H1 (cell line): ENCODE results near the gene CFAP58. TPM values are rescaled to one million over a fixed set of nuclear protein-coding genes. Genes with fewer than 3 reads are reported as not detected.
A peak's percentile ranks its signal among the peaks of the same experiment; 100 is the strongest.

Experiments
- ASH2L ChIP-seq: fragments of 200-600, 300-600 bp; sonication (generic); IDR thresholded peaks from one replicate; pipeline ENCODE4 v1.7.1; 2017; ENCODE audit warnings: low read length
- CBX8 ChIP-seq: fragments of 300-800, 300-1000 bp; sonication (generic); IDR thresholded peaks from 2 replicates; pipeline ENCODE4 v1.7.1; 2016; ENCODE audit warnings: low read depth, low read length, borderline replicate concordance
- EGR1 ChIP-seq: IDR thresholded peaks from 2 replicates; pipeline ENCODE4 v1.6.1; 2011; ENCODE audit warnings: low read depth, low read length, borderline replicate concordance
- EZH2 ChIP-seq: fragments of 200-600 bp; sonication (generic); IDR thresholded peaks from 2 replicates; pipeline ENCODE4 v1.7.1; 2012; ENCODE audit warnings: low read depth, mild to moderate bottlenecking, moderate library complexity, low read length, inconsistent platforms; ENCODE audit not compliant: severe bottlenecking
- FOSL1 ChIP-seq: IDR thresholded peaks from 2 replicates; pipeline ENCODE4 v1.6.1; 2011; ENCODE audit warnings: mild to moderate bottlenecking, low read depth, low read length, moderate library complexity; ENCODE audit not compliant: insufficient read depth
- GTF2F1 ChIP-seq: IDR thresholded peaks from 2 replicates; pipeline ENCODE4 v1.6.1; 2012; ENCODE audit warnings: low read depth, low read length, improper control_type of control experiment, borderline replicate concordance
- JUN ChIP-seq: IDR thresholded peaks from 2 replicates; pipeline ENCODE4 v1.6.1; 2011; ENCODE audit warnings: low read depth, mild to moderate bottlenecking, improper control_type of control experiment, low read length
- KDM4A ChIP-seq: IDR thresholded peaks from one replicate; pipeline ENCODE4 v1.7.1; 2012; ENCODE audit warnings: low read depth, mild to moderate bottlenecking, moderate library complexity, low read length, inconsistent platforms; ENCODE audit not compliant: severe bottlenecking
- NRF1 ChIP-seq: IDR thresholded peaks from 2 replicates; pipeline ENCODE4 v1.6.1; 2011; ENCODE audit warnings: mild to moderate bottlenecking, low read depth, low read length, improper control_type of control experiment
- PHF8 ChIP-seq: fragments of 200-600 bp; sonication (generic); conservative IDR thresholded peaks from 2 replicates; pipeline ENCODE4 v1.7.1; 2012; ENCODE audit warnings: low read depth, mild to moderate bottlenecking, inconsistent platforms, low read length, moderate library complexity
- POLR2A ChIP-seq, 2 experiments: IDR thresholded peaks; 1 replicate in 1 of 2; 2 replicates in 1 of 2; pipeline ENCODE4 v1.6.1; 2011; ENCODE audit warnings: low read depth in 2 of 2, low read length in 2 of 2, mild to moderate bottlenecking in 2 of 2; ENCODE audit errors: control extremely low read depth in 1 of 2
- RAD21 ChIP-seq, 2 experiments: IDR thresholded peaks in 1 of 2; conservative IDR thresholded peaks in 1 of 2; 2 replicates each; pipeline ENCODE4 v1.6.1; 2011; ENCODE audit warnings: low read depth in 2 of 2, low read length in 2 of 2, improper control_type of control experiment in 1 of 2, inconsistent platforms in 1 of 2, mild to moderate bottlenecking in 1 of 2, moderate library complexity in 1 of 2
- RBBP5 ChIP-seq: IDR thresholded peaks from 2 replicates; pipeline ENCODE4 v1.7.1; 2012; ENCODE audit warnings: low read depth, mild to moderate bottlenecking, inconsistent platforms, low read length, moderate library complexity, borderline replicate concordance
- RFX5 ChIP-seq: IDR thresholded peaks from 2 replicates; pipeline ENCODE4 v1.6.1; 2011; ENCODE audit warnings: low read depth, low read length, improper control_type of control experiment, borderline replicate concordance
- RNF2 ChIP-seq: fragments of 200-900, 300-1000 bp; sonication (generic); IDR thresholded peaks from 2 replicates; pipeline ENCODE4 v1.7.1; 2016; ENCODE audit warnings: borderline replicate concordance, low read depth, mild to moderate bottlenecking, antibody characterized with exemption, low read length; ENCODE audit not compliant: poor library complexity, severe bottlenecking; ENCODE audit errors: missing control alignments
- SP1 ChIP-seq: IDR thresholded peaks from 2 replicates; pipeline ENCODE4 v1.6.1; 2011; ENCODE audit warnings: low read depth, low read length
- TBP ChIP-seq: IDR thresholded peaks from 2 replicates; pipeline ENCODE4 v1.6.1; 2011; ENCODE audit warnings: low read depth, low read length, improper control_type of control experiment
- polyA plus RNA-seq, 7 experiments: library from polyadenylated mRNA; depleted of rRNA in 3 of 7; stranded (reverse) in 5 of 7; unstranded in 2 of 7; fragments of >200 nt in 5 of 7; fragments of 200-250 nt in 2 of 7; gene quantifications; 1 replicate in 5 of 7; 2 replicates in 1 of 7; 4 replicates in 1 of 7; pipeline versions ENCODE4 v1.2.1 to v1.2.3, GENCODE V29; 2011 to 2013; ENCODE audit warnings: missing spikeins in 2 of 7, mixed read lengths in 2 of 7
- total RNA-seq: library from RNA; stranded (reverse); fragmentation: NEBNext Ultra II Directional; extraction: Animal tissue kit (Norgen Biotek cat#: 25700); gene quantifications from 2 replicates; pipeline ENCODE4 v1.2.1, GENCODE V29; 2021
- TF ChIP-seq, protein P1 (sequence below): IDR thresholded peaks from 2 replicates; pipeline ENCODE4 v1.6.1; 2012; ENCODE audit warnings: low read length, inconsistent platforms
- TF ChIP-seq, protein P2 (sequence below), 3 experiments: IDR thresholded peaks; 1 replicate in 2 of 3; 2 replicates in 1 of 3; pipeline versions ENCODE4 v1.5.1 to v1.6.1; 2011; ENCODE audit warnings: low read length in 3 of 3, mild to moderate bottlenecking in 3 of 3, inconsistent platforms in 2 of 3, low read depth in 1 of 3, moderate library complexity in 1 of 3; ENCODE audit not compliant: insufficient read depth in 1 of 3; ENCODE audit errors: control extremely low read depth in 1 of 3

CFAP58 gene
- total and polyA plus RNA-seq, 2 of the 8 experiments (the other 6 are each of a cell fraction or from before 2014, with no cell fraction given): 0.32 to 0.71 TPM

DNA sequence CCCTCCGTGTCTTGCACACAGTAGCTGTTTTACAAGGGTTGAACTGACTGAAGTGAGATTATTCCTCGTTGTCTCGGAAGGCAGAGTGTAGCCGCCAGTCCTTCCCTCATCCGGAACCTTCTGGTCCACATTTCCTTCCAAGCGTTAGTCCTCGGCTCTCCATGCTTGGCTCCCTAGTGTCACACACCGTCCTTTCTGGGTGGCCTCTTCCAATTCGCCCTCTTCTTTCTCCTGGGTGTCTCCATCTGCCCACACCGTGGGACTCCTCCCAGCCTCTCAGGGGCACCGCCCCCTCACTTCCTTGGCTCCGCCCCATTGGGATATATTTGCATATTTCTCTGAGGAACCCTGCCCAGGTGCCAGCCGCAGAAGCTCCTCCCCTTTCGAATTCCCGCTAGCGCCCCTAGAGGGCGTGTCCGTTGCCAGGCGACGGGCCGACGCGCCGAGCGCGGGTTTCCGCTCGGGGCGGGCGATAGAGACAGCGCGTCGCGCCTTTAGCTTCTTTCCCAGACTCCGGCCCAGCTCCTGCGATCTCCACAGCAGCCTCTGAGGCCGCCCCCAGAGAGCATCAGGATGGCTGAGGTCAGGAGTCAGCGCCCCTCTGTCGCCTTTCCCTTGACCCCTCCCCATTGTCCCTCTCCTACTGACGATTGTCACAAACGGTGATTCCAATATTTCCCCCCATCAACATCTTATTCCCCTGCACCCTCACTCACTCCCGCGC lies at the start of gene CFAP58 (continued):
- TF ChIP-seq, protein P1, sequence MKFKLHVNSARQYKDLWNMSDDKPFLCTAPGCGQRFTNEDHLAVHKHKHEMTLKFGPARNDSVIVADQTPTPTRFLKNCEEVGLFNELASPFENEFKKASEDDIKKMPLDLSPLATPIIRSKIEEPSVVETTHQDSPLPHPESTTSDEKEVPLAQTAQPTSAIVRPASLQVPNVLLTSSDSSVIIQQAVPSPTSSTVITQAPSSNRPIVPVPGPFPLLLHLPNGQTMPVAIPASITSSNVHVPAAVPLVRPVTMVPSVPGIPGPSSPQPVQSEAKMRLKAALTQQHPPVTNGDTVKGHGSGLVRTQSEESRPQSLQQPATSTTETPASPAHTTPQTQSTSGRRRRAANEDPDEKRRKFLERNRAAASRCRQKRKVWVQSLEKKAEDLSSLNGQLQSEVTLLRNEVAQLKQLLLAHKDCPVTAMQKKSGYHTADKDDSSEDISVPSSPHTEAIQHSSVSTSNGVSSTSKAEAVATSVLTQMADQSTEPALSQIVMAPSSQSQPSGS: no peak
- TF ChIP-seq, protein P2, sequence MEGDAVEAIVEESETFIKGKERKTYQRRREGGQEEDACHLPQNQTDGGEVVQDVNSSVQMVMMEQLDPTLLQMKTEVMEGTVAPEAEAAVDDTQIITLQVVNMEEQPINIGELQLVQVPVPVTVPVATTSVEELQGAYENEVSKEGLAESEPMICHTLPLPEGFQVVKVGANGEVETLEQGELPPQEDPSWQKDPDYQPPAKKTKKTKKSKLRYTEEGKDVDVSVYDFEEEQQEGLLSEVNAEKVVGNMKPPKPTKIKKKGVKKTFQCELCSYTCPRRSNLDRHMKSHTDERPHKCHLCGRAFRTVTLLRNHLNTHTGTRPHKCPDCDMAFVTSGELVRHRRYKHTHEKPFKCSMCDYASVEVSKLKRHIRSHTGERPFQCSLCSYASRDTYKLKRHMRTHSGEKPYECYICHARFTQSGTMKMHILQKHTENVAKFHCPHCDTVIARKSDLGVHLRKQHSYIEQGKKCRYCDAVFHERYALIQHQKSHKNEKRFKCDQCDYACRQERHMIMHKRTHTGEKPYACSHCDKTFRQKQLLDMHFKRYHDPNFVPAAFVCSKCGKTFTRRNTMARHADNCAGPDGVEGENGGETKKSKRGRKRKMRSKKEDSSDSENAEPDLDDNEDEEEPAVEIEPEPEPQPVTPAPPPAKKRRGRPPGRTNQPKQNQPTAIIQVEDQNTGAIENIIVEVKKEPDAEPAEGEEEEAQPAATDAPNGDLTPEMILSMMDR (IDR thresholded peaks at IDR 0.05; ENCODE audit: control extremely low read depth in 1 of 3, insufficient read depth in 1 of 3, low read depth in 1 of 3, low read length in 3 of 3): peak; percentile 67 to 80 (median 69)
- TF ChIP-seq ASH2L (no peak), RBBP5 (no peak), CBX8 (no peak), EGR1 (peak; percentile 50; the same call in 1 of the 2 replicates), TBP (no peak), FOSL1 (no peak), JUN (no peak), RFX5 (no peak), GTF2F1 (no peak), RAD21 (IDR thresholded peaks at IDR 0.05 in 1 of 2, conservative IDR thresholded peaks at IDR 0.05 in 1 of 2; ENCODE audit: low read depth in 2 of 2, low read length in 2 of 2) (peak; percentile 12 to 27; a peak in 2 of 4 replicates), KDM4A (peak; percentile 32), SP1 (peak; percentile 75), RNF2 (no peak), PHF8 (0 out of 2 replicates have a peak, but pooled peaks have one; percentile 31), POLR2A (IDR thresholded peaks at IDR 0.05; ENCODE audit: control extremely low read depth in 1 of 2, low read depth in 2 of 2, low read length in 2 of 2) (no peak), EZH2 (no peak), NRF1 (no peak)
